Measurements from ENCODE around the gene CDC42EP4.

The CDC42EP4 gene

DNA sequence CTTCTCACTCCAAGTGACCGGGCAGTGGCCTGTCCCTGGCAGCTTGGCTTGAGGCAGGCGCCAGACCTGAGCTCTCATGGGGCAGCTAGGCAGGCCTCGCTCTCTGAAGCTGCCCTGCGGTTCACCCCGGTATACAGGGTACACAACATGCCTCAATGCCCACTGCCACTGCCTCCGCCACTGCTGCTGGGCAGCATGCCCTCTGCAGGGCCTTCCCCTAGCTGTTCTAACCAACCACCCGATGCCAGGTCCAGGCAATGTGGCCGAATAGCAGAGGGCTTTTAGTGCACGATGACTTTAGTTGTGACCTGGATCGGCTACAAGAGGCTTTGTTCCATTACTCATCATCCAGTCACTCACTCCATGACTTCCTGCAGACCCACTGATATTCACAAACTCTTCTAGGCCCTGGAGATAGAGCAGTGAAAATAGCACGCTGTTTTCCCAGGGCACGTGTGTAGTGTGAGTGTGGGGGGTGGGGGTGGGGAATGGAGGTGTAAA is 19.7 kb downstream of the CDC42EP4 start:
- ChIA-PET CTCF (interaction anchor here (1.6 kb wide), 1 partner anchor 78 kb away, joined by 4 read pairs; no protein-coding TSS in a partner anchor), POLR2A (interaction anchor here (0.6 to 1.8 kb wide), 3 partner anchors 14 to 199 kb away, joined by 3 to 5 read pairs (median 3); a partner anchor contains a TSS)
- Histone ChIP-seq H3K27ac (ENCODE audit: extremely low read depth, low read depth, low read length) (no peak overlapping the region), H3K4me1 (ENCODE audit: control insufficient read depth, insufficient read depth, low read length) (no peaks in the 10 kb centered on the region; the same call in 1 of the 2 replicates), H3K4me3 (ENCODE audit: low read depth, low read length) (no peak overlapping the region), H3K9me3 (ENCODE audit: control insufficient read depth, insufficient read depth, low read depth, low read length) (no peaks in the 10 kb centered on the region), H3K36me3 (ENCODE audit: control insufficient read depth in 2 of 2, insufficient read depth in 1 of 2, low read length in 2 of 2) (peaks cover 0 to 3% of the 10 kb centered on the region in 2 experiments; a peak in 2 of 3 replicates)
- TF ChIP-seq EGR2 (tag by site-specific recombination; IDR thresholded peaks at IDR 0.05; ENCODE audit: low read depth): 0 out of 2 replicates have a peak, but pooled peaks have one; percentile 25
- TF ChIP-seq GLI2 (tag by site-specific recombination; IDR thresholded peaks at IDR 0.05; ENCODE audit: borderline replicate concordance, low read depth): no peak
- TF ChIP-seq SETDB1 (IDR thresholded peaks at IDR 0.05; ENCODE audit: insufficient read length, low read length): no peak
- TF ChIP-seq GLIS1 (tag by site-specific recombination; IDR thresholded peaks at IDR 0.05): no peak
- TF ChIP-seq, protein P1, sequence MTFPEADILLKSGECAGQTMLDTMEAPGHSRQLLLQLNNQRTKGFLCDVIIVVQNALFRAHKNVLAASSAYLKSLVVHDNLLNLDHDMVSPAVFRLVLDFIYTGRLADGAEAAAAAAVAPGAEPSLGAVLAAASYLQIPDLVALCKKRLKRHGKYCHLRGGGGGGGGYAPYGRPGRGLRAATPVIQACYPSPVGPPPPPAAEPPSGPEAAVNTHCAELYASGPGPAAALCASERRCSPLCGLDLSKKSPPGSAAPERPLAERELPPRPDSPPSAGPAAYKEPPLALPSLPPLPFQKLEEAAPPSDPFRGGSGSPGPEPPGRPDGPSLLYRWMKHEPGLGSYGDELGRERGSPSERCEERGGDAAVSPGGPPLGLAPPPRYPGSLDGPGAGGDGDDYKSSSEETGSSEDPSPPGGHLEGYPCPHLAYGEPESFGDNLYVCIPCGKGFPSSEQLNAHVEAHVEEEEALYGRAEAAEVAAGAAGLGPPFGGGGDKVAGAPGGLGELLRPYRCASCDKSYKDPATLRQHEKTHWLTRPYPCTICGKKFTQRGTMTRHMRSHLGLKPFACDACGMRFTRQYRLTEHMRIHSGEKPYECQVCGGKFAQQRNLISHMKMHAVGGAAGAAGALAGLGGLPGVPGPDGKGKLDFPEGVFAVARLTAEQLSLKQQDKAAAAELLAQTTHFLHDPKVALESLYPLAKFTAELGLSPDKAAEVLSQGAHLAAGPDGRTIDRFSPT (tag by site-specific recombination; IDR thresholded peaks at IDR 0.05): 0 out of 2 replicates have a peak, but pooled peaks have one; percentile 18

DNA sequence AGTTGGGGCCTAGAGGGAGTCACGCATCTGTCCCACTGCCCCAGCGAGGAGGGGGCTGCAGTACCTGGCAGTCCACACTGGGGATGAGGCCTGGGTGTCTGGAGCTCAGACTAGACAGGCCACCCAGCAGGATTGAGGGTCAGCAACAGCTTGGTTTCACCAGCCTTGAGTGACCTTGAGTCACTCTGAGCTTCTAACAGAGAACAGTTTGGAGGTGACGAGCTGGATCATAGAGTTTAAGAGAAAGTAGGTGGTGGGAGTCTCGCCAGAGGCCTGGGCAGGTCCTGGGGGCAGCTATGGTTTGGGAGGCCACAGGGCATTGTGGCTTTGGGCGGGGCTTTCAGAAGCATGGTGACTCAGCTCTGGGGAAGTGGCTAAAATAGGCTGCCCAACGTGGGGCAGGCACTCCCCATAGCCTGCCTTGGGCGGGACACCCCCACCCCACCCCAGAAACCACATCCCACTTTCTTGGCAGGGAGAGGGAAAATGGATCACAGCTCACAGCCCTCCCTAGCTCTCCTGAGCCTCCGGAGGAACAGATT is 20.5 kb downstream of the CDC42EP4 start:
- POLR2A ChIA-PET: interaction anchor here (0.8 to 1.8 kb wide), 4 partner anchors 13 to 64 kb away, joined by 3 to 6 read pairs (median 4); a partner anchor contains a TSS
- Histone ChIP-seq H3K4me3 (ENCODE audit: low read depth, low read length) (no peak overlapping the region), H3K9me3 (ENCODE audit: control insufficient read depth, insufficient read depth, low read depth, low read length) (no peaks in the 10 kb centered on the region), H3K27ac (ENCODE audit: extremely low read depth, low read depth, low read length) (no peak overlapping the region), H3K4me1 (ENCODE audit: control insufficient read depth, insufficient read depth, low read length) (no peaks in the 10 kb centered on the region; the same call in 1 of the 2 replicates), H3K36me3 (ENCODE audit: control insufficient read depth in 2 of 2, insufficient read depth in 1 of 2, low read length in 2 of 2) (peaks cover 0 to 10% of the 10 kb centered on the region in 2 experiments; a peak in 2 of 3 replicates)
- CTCF ChIA-PET: interaction anchor here (0.5 to 1.6 kb wide), 4 partner anchors 10 to 886 kb away, joined by 3 to 4 read pairs (median 4); no protein-coding TSS in a partner anchor
- TF ChIP-seq, protein P2, sequence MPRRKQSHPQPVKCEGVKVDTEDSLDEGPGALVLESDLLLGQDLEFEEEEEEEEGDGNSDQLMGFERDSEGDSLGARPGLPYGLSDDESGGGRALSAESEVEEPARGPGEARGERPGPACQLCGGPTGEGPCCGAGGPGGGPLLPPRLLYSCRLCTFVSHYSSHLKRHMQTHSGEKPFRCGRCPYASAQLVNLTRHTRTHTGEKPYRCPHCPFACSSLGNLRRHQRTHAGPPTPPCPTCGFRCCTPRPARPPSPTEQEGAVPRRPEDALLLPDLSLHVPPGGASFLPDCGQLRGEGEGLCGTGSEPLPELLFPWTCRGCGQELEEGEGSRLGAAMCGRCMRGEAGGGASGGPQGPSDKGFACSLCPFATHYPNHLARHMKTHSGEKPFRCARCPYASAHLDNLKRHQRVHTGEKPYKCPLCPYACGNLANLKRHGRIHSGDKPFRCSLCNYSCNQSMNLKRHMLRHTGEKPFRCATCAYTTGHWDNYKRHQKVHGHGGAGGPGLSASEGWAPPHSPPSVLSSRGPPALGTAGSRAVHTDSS (tag by site-specific recombination; IDR thresholded peaks at IDR 0.05): no peak
- TF ChIP-seq ZBTB21 (tag by site-specific recombination; IDR thresholded peaks at IDR 0.05): no peak
- TF ChIP-seq ZSCAN30 (tag by site-specific recombination; IDR thresholded peaks at IDR 0.05): no peak
- TF ChIP-seq, protein P3, sequence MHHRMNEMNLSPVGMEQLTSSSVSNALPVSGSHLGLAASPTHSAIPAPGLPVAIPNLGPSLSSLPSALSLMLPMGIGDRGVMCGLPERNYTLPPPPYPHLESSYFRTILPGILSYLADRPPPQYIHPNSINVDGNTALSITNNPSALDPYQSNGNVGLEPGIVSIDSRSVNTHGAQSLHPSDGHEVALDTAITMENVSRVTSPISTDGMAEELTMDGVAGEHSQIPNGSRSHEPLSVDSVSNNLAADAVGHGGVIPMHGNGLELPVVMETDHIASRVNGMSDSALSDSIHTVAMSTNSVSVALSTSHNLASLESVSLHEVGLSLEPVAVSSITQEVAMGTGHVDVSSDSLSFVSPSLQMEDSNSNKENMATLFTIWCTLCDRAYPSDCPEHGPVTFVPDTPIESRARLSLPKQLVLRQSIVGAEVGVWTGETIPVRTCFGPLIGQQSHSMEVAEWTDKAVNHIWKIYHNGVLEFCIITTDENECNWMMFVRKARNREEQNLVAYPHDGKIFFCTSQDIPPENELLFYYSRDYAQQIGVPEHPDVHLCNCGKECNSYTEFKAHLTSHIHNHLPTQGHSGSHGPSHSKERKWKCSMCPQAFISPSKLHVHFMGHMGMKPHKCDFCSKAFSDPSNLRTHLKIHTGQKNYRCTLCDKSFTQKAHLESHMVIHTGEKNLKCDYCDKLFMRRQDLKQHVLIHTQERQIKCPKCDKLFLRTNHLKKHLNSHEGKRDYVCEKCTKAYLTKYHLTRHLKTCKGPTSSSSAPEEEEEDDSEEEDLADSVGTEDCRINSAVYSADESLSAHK (tag by site-specific recombination; IDR thresholded peaks at IDR 0.05): no peak
- TF ChIP-seq, protein P4, sequence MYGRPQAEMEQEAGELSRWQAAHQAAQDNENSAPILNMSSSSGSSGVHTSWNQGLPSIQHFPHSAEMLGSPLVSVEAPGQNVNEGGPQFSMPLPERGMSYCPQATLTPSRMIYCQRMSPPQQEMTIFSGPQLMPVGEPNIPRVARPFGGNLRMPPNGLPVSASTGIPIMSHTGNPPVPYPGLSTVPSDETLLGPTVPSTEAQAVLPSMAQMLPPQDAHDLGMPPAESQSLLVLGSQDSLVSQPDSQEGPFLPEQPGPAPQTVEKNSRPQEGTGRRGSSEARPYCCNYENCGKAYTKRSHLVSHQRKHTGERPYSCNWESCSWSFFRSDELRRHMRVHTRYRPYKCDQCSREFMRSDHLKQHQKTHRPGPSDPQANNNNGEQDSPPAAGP (tag by site-specific recombination; IDR thresholded peaks at IDR 0.05): peak; percentile 69; the same call in 1 of the 2 replicates
- no peak for TF ChIP-seq ZNF707 (tag by site-specific recombination; IDR thresholded peaks at IDR 0.05)
- peak; percentile 98 for TF ChIP-seq KLF1 (tag by site-specific recombination; IDR thresholded peaks at IDR 0.05)
- peak; percentile 69 for TF ChIP-seq ZFHX2 (tag by site-specific recombination; conservative IDR thresholded peaks at IDR 0.05)
- no peak for TF ChIP-seq ZNF335 (tag by site-specific recombination; conservative IDR thresholded peaks at IDR 0.05)
- TF ChIP-seq ZFP41 (tag by site-specific recombination; IDR thresholded peaks at IDR 0.05; ENCODE audit: borderline replicate concordance): no peak
- TF ChIP-seq, protein P5, sequence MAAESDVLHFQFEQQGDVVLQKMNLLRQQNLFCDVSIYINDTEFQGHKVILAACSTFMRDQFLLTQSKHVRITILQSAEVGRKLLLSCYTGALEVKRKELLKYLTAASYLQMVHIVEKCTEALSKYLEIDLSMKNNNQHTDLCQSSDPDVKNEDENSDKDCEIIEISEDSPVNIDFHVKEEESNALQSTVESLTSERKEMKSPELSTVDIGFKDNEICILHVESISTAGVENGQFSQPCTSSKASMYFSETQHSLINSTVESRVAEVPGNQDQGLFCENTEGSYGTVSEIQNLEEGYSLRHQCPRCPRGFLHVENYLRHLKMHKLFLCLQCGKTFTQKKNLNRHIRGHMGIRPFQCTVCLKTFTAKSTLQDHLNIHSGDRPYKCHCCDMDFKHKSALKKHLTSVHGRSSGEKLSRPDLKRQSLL (tag by site-specific recombination; IDR thresholded peaks at IDR 0.05): no peak
- TF ChIP-seq GLIS2 (tag by site-specific recombination; IDR thresholded peaks at IDR 0.05): no peak
- peak; percentile 50 for TF ChIP-seq SP3 (tag by site-specific recombination; IDR thresholded peaks at IDR 0.05)
- TF ChIP-seq ZNF214 (tag by site-specific recombination; IDR thresholded peaks at IDR 0.05; ENCODE audit: borderline replicate concordance): no peak
- TF ChIP-seq EGR2 (tag by site-specific recombination; IDR thresholded peaks at IDR 0.05; ENCODE audit: low read depth): peak; percentile 72
- TF ChIP-seq SP2 (tag by site-specific recombination; IDR thresholded peaks at IDR 0.05): peak; percentile 28; the same call in 1 of the 2 replicates

Data from HEK293 (cell line).